CD4-positive, alpha-beta T cell treated with Interferon alpha-2 for 1 hour (primary cell): Measurements from ENCODE around the gene RECQL.
A peak's percentile ranks its signal among the peaks of the same experiment; 100 is the strongest.
"Not testable (repeated sequence)": the region's sequence is repeated elsewhere in the genome, so short reads cannot be mapped to it uniquely, and the experiment has no call there.

Source experiments
- DNase-seq, 2 donors: peaks; one replicate each; pipeline ENCODE4 v3.0.0-alpha.2; 2020 to 2022

RECQL gene

GRCh38 chr12:21500786-21501257 is 613 bp downstream of the RECQL start:
- DNase-seq: no peak

- no peak for DNase-seq
Observed at GRCh38 chr12:21499765-21500164, 1.7 kb downstream of the RECQL start.

GRCh38 chr12:21485998-21486397 is 15.4 kb downstream of the RECQL start:
- no peak for DNase-seq

GRCh38 chr12:21483531-21483930 is 17.9 kb downstream of the RECQL start:
- no peak for DNase-seq

- no peak for DNase-seq
Observed at GRCh38 chr12:21478756-21479455, 22.5 kb downstream of the RECQL start.

GRCh38 chr12:21476949-21477348 is 24.5 kb downstream of the RECQL start:
- no peak for DNase-seq

GRCh38 chr12:21475552-21475951 is 25.9 kb downstream of the RECQL start:
- no peak for DNase-seq

GRCh38 chr12:21472197-21472823 is 29.1 kb downstream of the RECQL start:
- DNase-seq: no peak

GRCh38 chr12:21471294-21471693 is 30.1 kb downstream of the RECQL start:
- DNase-seq: no peak

- DNase-seq: not testable (repeated sequence)
Observed at GRCh38 chr12:21467334-21467733, 34.1 kb downstream of the RECQL start.

- DNase-seq: no peak
Observed at GRCh38 chr12:21459474-21459873, 42.0 kb downstream of the RECQL start.

GRCh38 chr12:21456291-21456780 is 45.1 kb downstream of the RECQL start:
- peak; percentile 8 to 66 for DNase-seq

GRCh38 chr12:21453312-21453852 is 48.1 kb downstream of the RECQL start:
- DNase-seq: peak in 1 of 2 donors; percentile 59

- DNase-seq: no peak
Observed at GRCh38 chr12:21451529-21451928, 49.9 kb downstream of the RECQL start.

- DNase-seq: no peak
Observed at GRCh38 chr12:21444193-21445146, 57.0 kb downstream of the RECQL start.

GRCh38 chr12:21439347-21439746 is 62.1 kb downstream of the RECQL start:
- DNase-seq: no peak

- DNase-seq: no peak
Observed at GRCh38 chr12:21438643-21439042, 62.8 kb downstream of the RECQL start.

GRCh38 chr12:21434699-21435098 is 66.7 kb downstream of the RECQL start:
- no peak for DNase-seq

GRCh38 chr12:21433525-21433924 is 67.9 kb downstream of the RECQL start:
- no peak for DNase-seq

GRCh38 chr12:21429994-21430393 is 71.4 kb downstream of the RECQL start:
- no peak for DNase-seq

- DNase-seq: no peak
Observed at GRCh38 chr12:21428241-21428640, 73.2 kb downstream of the RECQL start.

GRCh38 chr12:21419009-21419699 is 82.3 kb downstream of the RECQL start:
- not testable (repeated sequence) for DNase-seq
